Measurements from ENCODE around the gene NCKAP5. TPM values are rescaled to one million over a fixed set of nuclear protein-coding genes. Genes with fewer than 3 reads are reported as not detected.

Gene NCKAP5
- total and polyA plus RNA-seq, 9 of the 15 experiments (the other 6 are each of a cell fraction or from before 2014, with no cell fraction given), result not detected

- TF ChIP-seq KDM2B (CRISPR knock-in tag; IDR thresholded peaks at IDR 0.05), result no peak
- TF ChIP-seq PTRF (tag; IDR thresholded peaks at IDR 0.05), result no peak
Observed at GRCh38 chr2:133062931-133063665, 505.2 kb downstream of the NCKAP5 start (continued).

DNA sequence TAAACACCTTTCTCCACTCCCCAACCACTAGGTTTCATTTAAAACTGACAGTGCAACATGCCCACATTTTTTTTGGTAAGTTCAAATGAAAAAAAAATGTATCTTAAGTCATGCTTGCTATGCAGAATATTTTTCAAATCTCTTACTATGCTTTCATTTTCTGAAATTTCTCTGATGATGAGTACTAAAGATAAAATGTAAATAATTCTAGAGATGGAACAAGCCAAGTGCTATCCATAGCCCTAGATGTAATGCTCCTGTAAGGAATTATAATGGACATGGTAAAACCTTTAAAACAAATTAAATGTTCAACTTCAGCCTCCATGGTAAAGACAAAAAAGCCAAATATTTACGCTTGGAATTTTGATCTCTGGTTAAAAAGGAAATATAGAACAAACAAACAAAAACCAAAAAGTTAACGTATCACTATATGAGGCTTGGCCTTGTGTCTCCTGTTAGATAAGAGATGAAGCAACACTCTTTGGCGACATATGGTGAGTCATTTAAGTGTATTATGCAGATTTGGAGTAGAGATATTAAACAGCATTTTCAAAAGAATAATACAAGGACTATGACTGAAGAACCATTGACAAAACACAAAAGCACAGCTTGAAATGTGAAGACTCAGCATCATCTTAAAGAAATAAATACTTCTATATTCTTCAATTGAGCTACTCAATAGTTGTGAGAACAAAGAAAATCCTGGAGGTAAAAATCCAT, 506.2 kb downstream of the NCKAP5 start:
- no peaks in the 10 kb centered on the region for H3K36me3 ChIP-seq (ENCODE audit: control insufficient read depth, insufficient read depth, low read length)
- ATAC-seq, result no peak
- no peak for FAIRE-seq
- no peaks in the 10 kb centered on the region for H3K27me3 ChIP-seq (ENCODE audit: control insufficient read depth in 2 of 2, insufficient read depth in 2 of 2, low read length in 2 of 2)
- intact Hi-C loops (cut with micrococcal nuclease), result no loop called here
- H3K4me3 ChIP-seq, result no peak overlapping the region
- H2AFZ ChIP-seq (ENCODE audit: low read depth, low read length), result no peak overlapping the region
- H3K9me3 ChIP-seq (replicated peaks; ENCODE audit: control insufficient read depth, insufficient read depth, low read depth, low read length), result no peaks in the 10 kb centered on the region
- ChIA-PET CTCF (ENCODE audit: low intra/inter-chr PET ratio) (no interaction called here), POLR2A (no interaction called here)
- 6% methylated on average over 3 of the region's 3 CpGs for WGBS (ENCODE audit: insufficient coverage, low coverage, missing lambda C conversion rate)
- no peak overlapping the region for H3K4me2 ChIP-seq (ENCODE audit: insufficient read depth, low read length)
- H3K79me2 ChIP-seq (ENCODE audit: control insufficient read depth, insufficient read depth, low read length), result no peaks in the 10 kb centered on the region
- no peak overlapping the region for H3K9ac ChIP-seq (ENCODE audit: insufficient read depth in 1 of 2, low read depth in 2 of 2, low read length in 2 of 2)
- no peaks in the 10 kb centered on the region for H4K20me1 ChIP-seq (replicated peaks; ENCODE audit: control insufficient read depth, insufficient read depth, low read length)
- H3K27ac ChIP-seq (ENCODE audit: extremely low read depth, low read depth, low read length), result no peak overlapping the region
- no peak for DNase-seq (ENCODE audit: extremely low read depth in 1 of 4, low spot score in 3 of 4)
- H3K9me1 ChIP-seq (ENCODE audit: control insufficient read depth, insufficient read depth, low read length), result no peaks in the 10 kb centered on the region
- no peaks in the 10 kb centered on the region for H3K4me1 ChIP-seq (replicated peaks in 1 of 2; ENCODE audit: control insufficient read depth in 2 of 2, insufficient read depth in 2 of 2, low read length in 2 of 2)
- no TSS peak for BruUV-seq (replicated peaks)
- in situ Hi-C loops (cut with MboI), result no loop called here
- TF ChIP-seq GATAD2A (IDR thresholded peaks at IDR 0.05), result no peak
- TF ChIP-seq SREBF2 (CRISPR knock-in tag; IDR thresholded peaks at IDR 0.05), result no peak
- no peak for TF ChIP-seq BRD4 (IDR thresholded peaks at IDR 0.05)
- TF ChIP-seq NR2F6 (CRISPR knock-in tag; IDR thresholded peaks at IDR 0.05), result no peak
- no peak for TF ChIP-seq C11orf30 (IDR thresholded peaks at IDR 0.05; ENCODE audit: low read depth)
- TF ChIP-seq CBX8 (IDR thresholded peaks at IDR 0.05; ENCODE audit: borderline replicate concordance, extremely low read depth, low read depth, low read length, poor library complexity, severe bottlenecking), result no peak
- no peak for TF ChIP-seq ZFX (CRISPR knock-in tag; IDR thresholded peaks at IDR 0.05)
- TF ChIP-seq BRD9 (IDR thresholded peaks at IDR 0.05; ENCODE audit: low read depth, partially characterized antibody), result no peak
- no peak for TF ChIP-seq LARP7 (IDR thresholded peaks at IDR 0.05)
- no peak for TF ChIP-seq ZNF445 (CRISPR knock-in tag; IDR thresholded peaks at IDR 0.05; ENCODE audit: low read depth)
- TF ChIP-seq CXXC5 (CRISPR knock-in tag; IDR thresholded peaks at IDR 0.05), result no peak
- no peak for TF ChIP-seq NRF1 (conservative IDR thresholded peaks at IDR 0.05 in 1 of 2, IDR thresholded peaks at IDR 0.05 in 1 of 2)
- no peak for TF ChIP-seq ZNF24 (IDR thresholded peaks at IDR 0.05)
- no peak for TF ChIP-seq ZZZ3 (IDR thresholded peaks at IDR 0.05)
- no peak for TF ChIP-seq SREBF1 (IDR thresholded peaks at IDR 0.05; ENCODE audit: borderline replicate concordance, low read depth, low read length)
- no peak for TF ChIP-seq ZNF609 (CRISPR knock-in tag; IDR thresholded peaks at IDR 0.05; ENCODE audit: borderline replicate concordance)

All from K562 (cell line).